HG03469 (cell line): ENCODE data around the gene ARAP3.
"Not testable (repeated sequence)": the region's sequence is repeated elsewhere in the genome, so short reads cannot be mapped to it uniquely, and the experiment has no call there.

Source experiments
- ATAC-seq: cut with Tn5 transposase; IDR thresholded peaks from one replicate; pipeline ENCODE4 v1.9.1; 2021; ENCODE audit warnings: mild to moderate bottlenecking, moderate library complexity, moderate number of reproducible peaks; ENCODE audit not compliant: unreplicated experiment

The ARAP3 gene

GRCh38 chr5:141618804-141619554 lies 63.1 kb downstream of the ARAP3 start, which contains the start of gene DIAPH1:
Gene DIAPH1 (minus strand): TSS chr5:141619000. CDS start chr5:141618914, 86 bp downstream.
- ATAC-seq, result peak; percentile 57

GRCh38 chr5:141618030-141618803 lies 63.8 kb downstream of the ARAP3 start:
- ATAC-seq, result peak; percentile 7

- ATAC-seq, result no peak
Measured at GRCh38 chr5:141617682-141618029, 64.4 kb downstream of the ARAP3 start.

- no peak for ATAC-seq
Measured at GRCh38 chr5:141617128-141617527, 64.9 kb downstream of the ARAP3 start.

GRCh38 chr5:141615991-141616720 lies 65.9 kb downstream of the ARAP3 start:
- no peak for ATAC-seq

- no peak for ATAC-seq
Measured at GRCh38 chr5:141613344-141613743, 68.7 kb downstream of the ARAP3 start.

GRCh38 chr5:141611289-141611688 lies 70.7 kb downstream of the ARAP3 start:
- ATAC-seq, result no peak

GRCh38 chr5:141609921-141610320 lies 72.1 kb downstream of the ARAP3 start:
- not testable (repeated sequence) for ATAC-seq

GRCh38 chr5:141609044-141609443 lies 73.0 kb downstream of the ARAP3 start:
- no peak for ATAC-seq

GRCh38 chr5:141608557-141608956 lies 73.5 kb downstream of the ARAP3 start:
- no peak for ATAC-seq

GRCh38 chr5:141608046-141608445 lies 74.0 kb downstream of the ARAP3 start:
- no peak for ATAC-seq

- peak; percentile 89 for ATAC-seq
Measured at GRCh38 chr5:141605523-141606277, 76.3 kb downstream of the ARAP3 start.

GRCh38 chr5:141603923-141604717 lies 77.9 kb downstream of the ARAP3 start:
- no peak for ATAC-seq
